Thyroid gland (tissue), 4 donors: ENCODE data around the gene MRC1.

ENCODE experiments used
- POLR2A ChIP-seq, 2 donors: fragments of 450-650 bp; IDR thresholded peaks; one replicate each; pipeline ENCODE4 v1.6.1; 2017; ENCODE audit warnings: antibody characterized with exemption in 2 of 2, mild to moderate bottlenecking in 2 of 2, moderate library complexity in 1 of 2
- TF ChIP-seq, protein P1 (sequence below), 6 experiments: fragments of 200-600 bp in 3 of 6; fragments of 450-650 bp in 3 of 6; sonication (generic) in 3 of 6; IDR thresholded peaks; one replicate each; pipeline ENCODE4 v1.5.1; 2016 to 2019; ENCODE audit warnings: antibody characterized with exemption in 6 of 6, mild to moderate bottlenecking in 2 of 6, inconsistent platforms in 1 of 6, moderate library complexity in 1 of 6

DNA sequence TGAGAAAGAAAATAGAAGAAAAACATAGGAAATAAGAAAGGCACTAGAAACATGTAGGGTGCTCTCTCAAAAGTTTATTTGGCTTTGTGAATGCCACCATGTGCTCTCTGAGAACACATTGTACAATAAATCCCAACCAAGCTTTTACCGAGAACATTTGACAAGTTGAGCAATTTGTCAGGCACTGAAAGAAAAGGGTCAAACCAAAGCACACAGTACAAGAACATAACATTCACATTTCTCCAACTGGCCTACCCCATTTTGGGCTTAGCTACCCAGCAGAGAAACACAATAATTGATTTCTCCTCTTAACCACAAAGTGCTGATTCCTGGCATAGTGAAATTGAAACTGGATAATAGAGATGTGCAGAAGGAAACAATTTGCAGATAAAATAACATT lies 73.4 kb downstream of the MRC1 start:
- TF ChIP-seq, protein P1, sequence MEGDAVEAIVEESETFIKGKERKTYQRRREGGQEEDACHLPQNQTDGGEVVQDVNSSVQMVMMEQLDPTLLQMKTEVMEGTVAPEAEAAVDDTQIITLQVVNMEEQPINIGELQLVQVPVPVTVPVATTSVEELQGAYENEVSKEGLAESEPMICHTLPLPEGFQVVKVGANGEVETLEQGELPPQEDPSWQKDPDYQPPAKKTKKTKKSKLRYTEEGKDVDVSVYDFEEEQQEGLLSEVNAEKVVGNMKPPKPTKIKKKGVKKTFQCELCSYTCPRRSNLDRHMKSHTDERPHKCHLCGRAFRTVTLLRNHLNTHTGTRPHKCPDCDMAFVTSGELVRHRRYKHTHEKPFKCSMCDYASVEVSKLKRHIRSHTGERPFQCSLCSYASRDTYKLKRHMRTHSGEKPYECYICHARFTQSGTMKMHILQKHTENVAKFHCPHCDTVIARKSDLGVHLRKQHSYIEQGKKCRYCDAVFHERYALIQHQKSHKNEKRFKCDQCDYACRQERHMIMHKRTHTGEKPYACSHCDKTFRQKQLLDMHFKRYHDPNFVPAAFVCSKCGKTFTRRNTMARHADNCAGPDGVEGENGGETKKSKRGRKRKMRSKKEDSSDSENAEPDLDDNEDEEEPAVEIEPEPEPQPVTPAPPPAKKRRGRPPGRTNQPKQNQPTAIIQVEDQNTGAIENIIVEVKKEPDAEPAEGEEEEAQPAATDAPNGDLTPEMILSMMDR (IDR thresholded peaks at IDR 0.05) = no peak
- TF ChIP-seq POLR2A (IDR thresholded peaks at IDR 0.05) = no peak
